Ishikawa (cell line): Measurements from ENCODE around the gene RASA3.

ENCODE experiments used
- CEBPB ChIP-seq: IDR thresholded peaks from 2 replicates; pipeline ENCODE4 v1.6.1; 2012
- EP300 ChIP-seq: IDR thresholded peaks from 2 replicates; pipeline ENCODE4 v1.6.1; 2012; ENCODE audit warnings: borderline replicate concordance
- RAD21 ChIP-seq: IDR thresholded peaks from 2 replicates; pipeline ENCODE4 v1.6.1; 2012; ENCODE audit warnings: low read depth
- YY1 ChIP-seq: IDR thresholded peaks from 2 replicates; pipeline ENCODE4 v1.6.1; 2012; ENCODE audit warnings: low read depth
- TF ChIP-seq, protein P1 (sequence below): IDR thresholded peaks from 2 replicates; pipeline ENCODE4 v1.6.1; 2012; ENCODE audit warnings: low read depth, mild to moderate bottlenecking

DNA sequence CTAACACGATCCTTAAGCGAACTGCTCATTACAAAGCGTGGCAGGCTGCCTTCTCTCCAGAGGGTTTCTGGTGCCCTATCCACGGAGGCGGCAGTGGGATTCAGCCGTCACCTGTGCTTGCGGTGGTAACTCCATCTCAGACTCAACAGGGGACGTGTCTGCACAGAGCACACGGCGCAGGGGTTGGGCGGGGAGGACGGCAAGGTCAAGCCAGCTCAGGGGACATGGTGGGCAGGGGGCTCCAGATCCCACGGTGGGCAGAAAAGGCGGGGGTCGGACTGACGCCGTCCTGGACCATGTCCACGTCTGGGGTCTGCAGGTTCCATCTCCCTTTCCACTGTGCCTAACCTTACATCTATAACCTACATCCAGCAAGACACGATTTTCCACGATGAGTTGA, 70.7 kb downstream of the RASA3 start:
- TF ChIP-seq YY1 (no peak), EP300 (no peak), RAD21 (no peak), CEBPB (no peak)
- TF ChIP-seq, protein P1, sequence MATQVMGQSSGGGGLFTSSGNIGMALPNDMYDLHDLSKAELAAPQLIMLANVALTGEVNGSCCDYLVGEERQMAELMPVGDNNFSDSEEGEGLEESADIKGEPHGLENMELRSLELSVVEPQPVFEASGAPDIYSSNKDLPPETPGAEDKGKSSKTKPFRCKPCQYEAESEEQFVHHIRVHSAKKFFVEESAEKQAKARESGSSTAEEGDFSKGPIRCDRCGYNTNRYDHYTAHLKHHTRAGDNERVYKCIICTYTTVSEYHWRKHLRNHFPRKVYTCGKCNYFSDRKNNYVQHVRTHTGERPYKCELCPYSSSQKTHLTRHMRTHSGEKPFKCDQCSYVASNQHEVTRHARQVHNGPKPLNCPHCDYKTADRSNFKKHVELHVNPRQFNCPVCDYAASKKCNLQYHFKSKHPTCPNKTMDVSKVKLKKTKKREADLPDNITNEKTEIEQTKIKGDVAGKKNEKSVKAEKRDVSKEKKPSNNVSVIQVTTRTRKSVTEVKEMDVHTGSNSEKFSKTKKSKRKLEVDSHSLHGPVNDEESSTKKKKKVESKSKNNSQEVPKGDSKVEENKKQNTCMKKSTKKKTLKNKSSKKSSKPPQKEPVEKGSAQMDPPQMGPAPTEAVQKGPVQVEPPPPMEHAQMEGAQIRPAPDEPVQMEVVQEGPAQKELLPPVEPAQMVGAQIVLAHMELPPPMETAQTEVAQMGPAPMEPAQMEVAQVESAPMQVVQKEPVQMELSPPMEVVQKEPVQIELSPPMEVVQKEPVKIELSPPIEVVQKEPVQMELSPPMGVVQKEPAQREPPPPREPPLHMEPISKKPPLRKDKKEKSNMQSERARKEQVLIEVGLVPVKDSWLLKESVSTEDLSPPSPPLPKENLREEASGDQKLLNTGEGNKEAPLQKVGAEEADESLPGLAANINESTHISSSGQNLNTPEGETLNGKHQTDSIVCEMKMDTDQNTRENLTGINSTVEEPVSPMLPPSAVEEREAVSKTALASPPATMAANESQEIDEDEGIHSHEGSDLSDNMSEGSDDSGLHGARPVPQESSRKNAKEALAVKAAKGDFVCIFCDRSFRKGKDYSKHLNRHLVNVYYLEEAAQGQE, result no peak
